GM11168 (cell line): ENCODE data around the gene CD38.

Source experiments
- in situ Hi-C: fragments of 300-500 bp; cut with MboI; formaldehyde crosslinking; loops from one replicate; pipeline ENCODE4 v1.12.0; 2022; ENCODE audit warnings: low sequenced_read_pairs; ENCODE audit not compliant: unreplicated experiment

CD38 gene

GRCh38 chr4:15890246-15890829 lies 112.2 kb downstream of the CD38 start:
- in situ Hi-C loops, result no loop called here

- in situ Hi-C loops, result no loop called here
Measured at GRCh38 chr4:15891312-15891711, 113.2 kb downstream of the CD38 start.

GRCh38 chr4:15893962-15894361 lies 115.8 kb downstream of the CD38 start:
- in situ Hi-C loops, result no loop called here

- in situ Hi-C loops, result no loop called here
Measured at GRCh38 chr4:15894393-15894792, 116.3 kb downstream of the CD38 start.

- in situ Hi-C loops, result no loop called here
Measured at GRCh38 chr4:15894921-15895916, 117.1 kb downstream of the CD38 start.

- in situ Hi-C loops, result no loop called here
Measured at GRCh38 chr4:15897577-15897976, 119.4 kb downstream of the CD38 start.

- in situ Hi-C loops, result no loop called here
Measured at GRCh38 chr4:15898902-15899301, 120.8 kb downstream of the CD38 start.

- in situ Hi-C loops, result no loop called here
Measured at GRCh38 chr4:15899511-15899910, 121.4 kb downstream of the CD38 start.

GRCh38 chr4:15901007-15901406 lies 122.9 kb downstream of the CD38 start:
- in situ Hi-C loops, result no loop called here

GRCh38 chr4:15901998-15902397 lies 123.9 kb downstream of the CD38 start:
- in situ Hi-C loops, result no loop called here

GRCh38 chr4:15902746-15903145 lies 124.6 kb downstream of the CD38 start:
- in situ Hi-C loops, result no loop called here
